GM21367 (cell line): ENCODE data around the gene PLXDC1.

Experiments
- ATAC-seq: cut with Tn5 transposase; IDR thresholded peaks from one replicate; pipeline ENCODE4 v1.9.1; 2021; ENCODE audit not compliant: unreplicated experiment

Gene PLXDC1

GRCh38 chr17:39098588-39098987 is 52.8 kb downstream of the PLXDC1 start:
- no peak for ATAC-seq

GRCh38 chr17:39097537-39097936 is 53.9 kb downstream of the PLXDC1 start:
- ATAC-seq: no peak

- ATAC-seq: no peak
These were observed 54.3 kb downstream of the PLXDC1 start for GRCh38 chr17:39097150-39097519.

- no peak for ATAC-seq
These were observed 54.8 kb downstream of the PLXDC1 start for GRCh38 chr17:39096508-39097149.

GRCh38 chr17:39095309-39095686 is 56.1 kb downstream of the PLXDC1 start:
- ATAC-seq: no peak

- no peak for ATAC-seq
These were observed 56.7 kb downstream of the PLXDC1 start for GRCh38 chr17:39094607-39095308.

GRCh38 chr17:39092692-39093230 is 58.7 kb downstream of the PLXDC1 start:
- no peak for ATAC-seq

- no peak for ATAC-seq
These were observed 60.4 kb downstream of the PLXDC1 start for GRCh38 chr17:39090908-39091665.

- ATAC-seq: no peak
These were observed 61.0 kb downstream of the PLXDC1 start for GRCh38 chr17:39090400-39090799.

GRCh38 chr17:39084558-39084957 is 66.9 kb downstream of the PLXDC1 start:
- ATAC-seq: no peak

- no peak for ATAC-seq
These were observed 68.2 kb downstream of the PLXDC1 start for GRCh38 chr17:39083270-39083669.

- no peak for ATAC-seq
These were observed 69.0 kb downstream of the PLXDC1 start for GRCh38 chr17:39082482-39082881.

- no peak for ATAC-seq
These were observed 69.6 kb downstream of the PLXDC1 start for GRCh38 chr17:39081851-39082250.

GRCh38 chr17:39080421-39081078 is 70.9 kb downstream of the PLXDC1 start:
- ATAC-seq: no peak

GRCh38 chr17:39079836-39080235 is 71.6 kb downstream of the PLXDC1 start:
- ATAC-seq: no peak

- no peak for ATAC-seq
These were observed 73.6 kb downstream of the PLXDC1 start for GRCh38 chr17:39077866-39078265.

GRCh38 chr17:39077252-39077651 is 74.2 kb downstream of the PLXDC1 start:
- ATAC-seq: no peak

- ATAC-seq: no peak
These were observed 76.8 kb downstream of the PLXDC1 start for GRCh38 chr17:39074676-39075075.

- no peak for ATAC-seq
These were observed 77.5 kb downstream of the PLXDC1 start for GRCh38 chr17:39073916-39074315.

- ATAC-seq: no peak
These were observed 78.1 kb downstream of the PLXDC1 start for GRCh38 chr17:39073353-39073752.

GRCh38 chr17:39071573-39071972 is 79.9 kb downstream of the PLXDC1 start:
- ATAC-seq: no peak
